Measurements from ENCODE around the gene MPST.
"Not testable (repeated sequence)": the region's sequence is repeated elsewhere in the genome, so short reads cannot be mapped to it uniquely, and the experiment has no call there.

DNA sequence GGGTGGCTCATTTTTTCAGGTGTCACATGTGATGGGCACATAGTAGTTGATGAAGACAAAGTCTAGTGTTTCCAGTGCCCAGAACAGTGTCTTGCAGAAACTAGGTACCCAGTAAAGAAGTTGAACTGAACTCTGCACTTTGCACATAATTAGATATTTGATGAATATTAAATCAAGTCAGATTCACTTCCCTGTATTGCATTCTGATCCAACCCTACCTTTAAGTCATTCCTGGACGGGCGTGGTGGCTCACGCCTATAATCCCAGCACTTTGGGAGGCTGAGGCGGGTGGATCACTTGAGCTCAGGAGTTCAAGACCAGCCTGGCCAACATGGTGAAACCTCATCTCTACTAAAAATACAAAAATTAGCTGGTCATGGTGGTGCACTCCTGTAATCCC lies 30.5 kb upstream of the MPST start:
- TF ChIP-seq, protein P1, sequence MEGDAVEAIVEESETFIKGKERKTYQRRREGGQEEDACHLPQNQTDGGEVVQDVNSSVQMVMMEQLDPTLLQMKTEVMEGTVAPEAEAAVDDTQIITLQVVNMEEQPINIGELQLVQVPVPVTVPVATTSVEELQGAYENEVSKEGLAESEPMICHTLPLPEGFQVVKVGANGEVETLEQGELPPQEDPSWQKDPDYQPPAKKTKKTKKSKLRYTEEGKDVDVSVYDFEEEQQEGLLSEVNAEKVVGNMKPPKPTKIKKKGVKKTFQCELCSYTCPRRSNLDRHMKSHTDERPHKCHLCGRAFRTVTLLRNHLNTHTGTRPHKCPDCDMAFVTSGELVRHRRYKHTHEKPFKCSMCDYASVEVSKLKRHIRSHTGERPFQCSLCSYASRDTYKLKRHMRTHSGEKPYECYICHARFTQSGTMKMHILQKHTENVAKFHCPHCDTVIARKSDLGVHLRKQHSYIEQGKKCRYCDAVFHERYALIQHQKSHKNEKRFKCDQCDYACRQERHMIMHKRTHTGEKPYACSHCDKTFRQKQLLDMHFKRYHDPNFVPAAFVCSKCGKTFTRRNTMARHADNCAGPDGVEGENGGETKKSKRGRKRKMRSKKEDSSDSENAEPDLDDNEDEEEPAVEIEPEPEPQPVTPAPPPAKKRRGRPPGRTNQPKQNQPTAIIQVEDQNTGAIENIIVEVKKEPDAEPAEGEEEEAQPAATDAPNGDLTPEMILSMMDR (IDR thresholded peaks at IDR 0.05; ENCODE audit: low read depth, low read length) = not testable (repeated sequence)
- not testable (repeated sequence) for TF ChIP-seq POLR2A (IDR thresholded peaks at IDR 0.05; ENCODE audit: extremely low read depth, insufficient read length)

Data from NB4 (cell line).